Fibroblast of skin of abdomen (primary cell): ENCODE results near the gene SMARCD2. TPM values are rescaled to one million over a fixed set of nuclear protein-coding genes. Genes with fewer than 3 reads are reported as not detected.
"Not testable (repeated sequence)": the region's sequence is repeated elsewhere in the genome, so short reads cannot be mapped to it uniquely, and the experiment has no call there.

Source experiments
- DNase-seq: peaks from one replicate; pipeline ENCODE4 v3.0.0-alpha.2; 2013
- polyA plus RNA-seq, 2 experiments: library from polyadenylated mRNA; unstranded; fragments of 120-200 nt; gene quantifications; one replicate each; pipeline ENCODE4 v1.2.1, GENCODE V29; 2013; ENCODE audit not compliant: insufficient read length in 2 of 2

SMARCD2 gene
- 64.4 TPM for polyA plus RNA-seq (2013, experiment 1 of 2; ENCODE audit: insufficient read length)
- polyA plus RNA-seq (2013, experiment 2 of 2; ENCODE audit: insufficient read length): 66.7 TPM

GRCh38 chr17:63842540-63843386, at the start of gene SMARCD2:
Gene SMARCD2, minus strand, starts transcription at chr17:63842685. Its CDS starts 11 bp downstream, at chr17:63842674.
- peak; percentile 100 for DNase-seq

GRCh38 chr17:63889026-63889848, 46.8 kb upstream of the SMARCD2 start:
- peak; percentile 35 for DNase-seq

- DNase-seq: not testable (repeated sequence)
Observed at GRCh38 chr17:63885119-63885518, 42.6 kb upstream of the SMARCD2 start.

- not testable (repeated sequence) for DNase-seq
Observed at GRCh38 chr17:63882626-63883126, 40.2 kb upstream of the SMARCD2 start.

- DNase-seq: peak; percentile 40
Observed at GRCh38 chr17:63881935-63882601, 39.6 kb upstream of the SMARCD2 start, which contains the start of gene GH2. Gene GH2, minus strand, starts transcription at chr17:63881944. Its CDS starts 143 bp downstream, at chr17:63881801.

GRCh38 chr17:63881337-63881736, 38.9 kb upstream of the SMARCD2 start:
- not testable (repeated sequence) for DNase-seq

- DNase-seq: no peak
Observed at GRCh38 chr17:63880706-63881105, 38.2 kb upstream of the SMARCD2 start.

- DNase-seq: not testable (repeated sequence)
Observed at GRCh38 chr17:63878413-63878812, 35.9 kb upstream of the SMARCD2 start.

- not testable (repeated sequence) for DNase-seq
Observed at GRCh38 chr17:63874693-63875092, 32.2 kb upstream of the SMARCD2 start.

- not testable (repeated sequence) for DNase-seq
Observed at GRCh38 chr17:63874061-63874626, 31.7 kb upstream of the SMARCD2 start.

GRCh38 chr17:63873577-63873976, 31.1 kb upstream of the SMARCD2 start, which contains the start of gene CSH2:
Gene CSH2, minus strand, starts transcription at chr17:63873677. Its CDS starts 63 bp downstream, at chr17:63873614.
- DNase-seq: not testable (repeated sequence)

GRCh38 chr17:63871646-63872365, 29.3 kb upstream of the SMARCD2 start:
- not testable (repeated sequence) for DNase-seq

- DNase-seq: peak; percentile 49
Observed at GRCh38 chr17:63870292-63870665, 27.8 kb upstream of the SMARCD2 start.

- peak; percentile 71 for DNase-seq
Observed at GRCh38 chr17:63869491-63870291, 27.2 kb upstream of the SMARCD2 start.

- not testable (repeated sequence) for DNase-seq
Observed at GRCh38 chr17:63866625-63867024, 24.1 kb upstream of the SMARCD2 start.

GRCh38 chr17:63859257-63859656, 16.8 kb upstream of the SMARCD2 start:
- no peak for DNase-seq

GRCh38 chr17:63856425-63856824, 13.9 kb upstream of the SMARCD2 start:
- not testable (repeated sequence) for DNase-seq

- no peak for DNase-seq
Observed at GRCh38 chr17:63855185-63855584, 12.7 kb upstream of the SMARCD2 start.

- no peak for DNase-seq
Observed at GRCh38 chr17:63854709-63855108, 12.2 kb upstream of the SMARCD2 start.

- no peak for DNase-seq
Observed at GRCh38 chr17:63853260-63853659, 10.8 kb upstream of the SMARCD2 start.
